ENCODE measurements around the gene KLHL17. TPM values are rescaled to one million over a fixed set of nuclear protein-coding genes. Genes with fewer than 3 reads are reported as not detected.

Gene KLHL17
- polyA plus RNA-seq, 4 donors: 7.3 to 18.8 (median 12.1) TPM

GRCh38 chr1:921011-921837 is 39.2 kb upstream of the KLHL17 start:
- peak in 1 of 4 donors; percentile 88 for DNase-seq (ENCODE audit: low read depth in 4 of 4, low spot score in 2 of 4)

DNA sequence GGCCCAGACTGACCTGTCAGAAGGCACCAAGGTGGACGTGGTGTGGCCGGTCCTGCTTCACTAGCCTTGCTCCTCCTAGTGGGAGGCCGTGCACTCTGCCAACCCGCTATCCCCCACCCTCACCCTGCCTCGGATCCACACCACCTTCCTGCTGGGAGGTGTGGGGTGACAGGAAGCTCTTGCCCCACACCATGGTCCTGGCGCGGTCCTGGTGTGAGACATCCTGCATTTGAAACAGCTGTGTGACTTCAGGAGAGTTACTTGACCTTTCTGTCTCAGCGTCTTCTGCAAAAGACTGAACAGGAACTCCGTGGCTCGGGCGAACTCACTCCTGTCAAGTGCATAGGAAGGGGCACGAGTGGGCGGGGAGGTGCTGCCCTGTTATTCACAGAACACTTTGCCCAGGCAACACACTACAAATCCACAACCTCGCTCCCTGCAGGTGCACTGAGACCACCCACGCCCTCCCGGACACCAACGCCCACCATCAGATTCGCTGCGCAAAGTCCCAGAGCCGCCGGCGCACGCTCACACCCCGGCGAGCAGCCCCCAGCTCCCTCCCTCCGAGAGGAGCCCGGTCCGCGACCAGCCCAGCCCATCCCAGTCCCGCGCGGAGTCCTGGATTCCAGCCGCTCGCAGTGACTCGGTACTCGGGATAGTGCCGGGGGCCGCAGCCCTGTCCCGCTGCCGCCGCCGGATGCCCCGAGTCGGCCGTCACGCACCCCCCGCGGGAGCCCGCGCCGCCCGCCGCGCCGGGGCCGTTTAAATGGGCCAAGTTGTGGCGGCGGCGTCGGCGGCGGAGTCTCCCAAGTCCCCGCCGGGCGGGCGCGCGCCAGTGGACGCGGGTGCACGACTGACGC is 37.0 kb upstream of the KLHL17 start, which contains the start of gene SAMD11:
TSS of gene SAMD11 (plus strand) at position 793 of the 860 bp plus-strand sequence. CDS start 509 bp downstream, outside the sequence.
- peak in 1 of 4 donors; percentile 75 for DNase-seq (ENCODE audit: low read depth in 4 of 4, low spot score in 2 of 4)

- no peak for DNase-seq (ENCODE audit: low read depth in 4 of 4, low spot score in 2 of 4)
Measured at GRCh38 chr1:923991-924655, 36.3 kb upstream of the KLHL17 start.

DNA sequence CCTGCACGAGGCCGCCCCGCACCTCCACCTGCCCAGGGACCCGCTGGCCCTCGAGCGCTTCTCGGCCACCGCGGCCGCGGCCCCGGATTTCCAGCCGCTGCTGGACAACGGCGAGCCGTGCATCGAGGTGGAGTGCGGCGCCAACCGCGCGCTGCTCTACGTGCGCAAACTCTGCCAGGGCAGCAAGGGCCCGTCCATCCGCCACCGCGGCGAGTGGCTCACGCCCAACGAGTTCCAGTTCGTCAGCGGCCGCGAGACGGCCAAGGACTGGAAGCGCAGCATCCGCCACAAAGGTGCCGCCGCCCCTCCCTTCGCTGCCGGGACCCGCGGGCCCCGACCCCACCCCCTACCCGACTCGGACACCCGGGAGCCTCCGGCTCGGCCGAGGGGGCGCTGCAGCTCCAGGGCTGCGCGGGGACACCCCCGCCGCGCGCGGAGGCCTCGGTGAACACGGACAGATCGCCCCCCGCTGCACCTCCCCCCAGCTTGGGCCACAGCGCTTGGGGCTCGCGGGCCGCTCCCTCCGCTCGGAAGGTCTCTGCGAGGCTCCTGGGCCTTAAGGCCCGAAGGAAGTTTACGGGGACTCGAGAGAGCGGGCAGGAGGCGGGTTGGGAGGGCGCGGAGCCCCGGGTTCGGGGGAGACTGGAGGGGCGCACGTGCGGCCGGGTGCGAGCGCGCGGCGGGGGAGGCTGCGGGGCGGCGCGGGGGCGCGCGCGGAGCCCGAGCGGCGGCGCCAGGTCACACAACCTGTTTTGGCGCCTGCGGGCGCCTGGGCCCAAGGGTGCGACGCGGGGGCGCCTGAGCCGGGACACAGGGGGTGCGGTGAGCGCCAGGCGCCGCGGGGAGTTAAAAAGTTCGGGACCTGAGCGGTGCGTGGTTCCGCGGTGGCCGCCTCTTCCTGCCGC is 35.5 kb upstream of the KLHL17 start:
- no peak for DNase-seq (ENCODE audit: low read depth in 4 of 4, low spot score in 2 of 4)

- no peak for DNase-seq (ENCODE audit: low read depth in 4 of 4, low spot score in 2 of 4)
Measured at GRCh38 chr1:925561-926421, 34.6 kb upstream of the KLHL17 start.

DNA sequence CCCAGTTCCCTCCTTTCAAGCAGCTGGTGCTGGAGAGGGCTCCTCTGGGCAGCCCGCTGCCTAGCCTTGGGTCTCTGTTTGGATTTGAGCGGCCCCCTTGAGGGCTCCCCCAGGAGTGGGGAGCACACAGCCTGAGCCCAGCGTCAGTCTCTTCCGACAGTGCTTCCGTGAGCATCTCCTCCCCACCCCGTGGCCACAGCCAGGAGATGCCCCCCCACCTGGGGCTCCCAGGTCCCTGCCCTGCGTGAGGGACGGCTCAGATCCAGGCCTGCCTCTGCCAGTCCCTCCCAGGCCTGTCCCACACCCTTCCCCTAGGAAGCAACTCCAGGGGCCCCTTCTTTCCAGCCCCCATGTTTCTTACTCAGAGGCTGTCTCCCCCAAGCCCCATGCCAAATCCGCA is 33.1 kb upstream of the KLHL17 start:
- DNase-seq (ENCODE audit: low read depth in 4 of 4, low spot score in 2 of 4): no peak

GRCh38 chr1:927748-928147 is 32.6 kb upstream of the KLHL17 start:
- no peak for DNase-seq (ENCODE audit: low read depth in 4 of 4, low spot score in 2 of 4)

- DNase-seq (ENCODE audit: low read depth in 4 of 4, low spot score in 2 of 4): no peak
Measured at GRCh38 chr1:928825-929661, 31.3 kb upstream of the KLHL17 start.

DNA sequence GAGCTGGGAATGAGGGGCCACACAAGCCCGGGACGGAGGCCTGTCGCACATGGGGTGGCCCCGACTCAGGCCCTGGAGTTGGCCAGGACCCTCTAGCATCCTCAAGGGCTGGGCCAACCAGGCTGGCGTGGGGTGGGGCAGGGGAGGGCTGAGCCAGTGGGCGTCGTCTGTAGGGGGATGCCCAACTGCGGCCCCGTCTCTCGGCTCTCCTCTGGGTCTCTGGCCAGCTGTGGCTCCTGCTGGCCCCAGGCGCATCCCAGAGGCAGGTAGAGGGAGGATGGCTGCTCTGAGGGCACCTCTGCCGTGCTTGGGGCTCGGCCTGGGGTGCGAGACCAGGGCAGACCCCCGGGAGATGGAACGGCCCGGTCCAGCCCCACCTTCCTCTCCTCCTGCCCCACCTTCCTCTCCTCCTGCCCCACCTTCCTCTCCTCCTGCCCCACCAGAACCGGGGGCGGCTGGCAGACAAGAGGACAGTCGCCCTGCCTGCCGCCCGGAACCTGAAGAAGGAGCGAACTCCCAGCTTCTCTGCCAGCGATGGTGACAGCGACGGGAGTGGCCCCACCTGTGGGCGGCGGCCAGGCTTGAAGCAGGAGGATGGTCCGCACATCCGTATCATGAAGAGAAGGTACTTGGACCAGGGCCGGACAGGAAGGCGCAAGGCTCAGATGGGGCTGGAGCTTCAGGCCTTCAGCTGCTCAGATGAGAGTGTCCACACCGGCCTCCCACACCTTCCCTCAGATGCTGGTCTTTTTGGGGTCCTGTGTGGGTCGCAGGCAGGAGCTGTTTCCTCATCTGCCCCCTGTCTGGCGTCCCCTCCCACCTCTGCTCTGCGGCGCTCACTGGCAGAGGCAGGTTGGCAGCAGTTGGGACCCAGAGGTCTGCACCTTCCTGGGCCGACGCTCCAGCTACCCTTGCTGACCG is 30.4 kb upstream of the KLHL17 start:
- no peak for DNase-seq (ENCODE audit: low read depth in 4 of 4, low spot score in 2 of 4)

GRCh38 chr1:930633-931138 is 29.7 kb upstream of the KLHL17 start:
- no peak for DNase-seq (ENCODE audit: low read depth in 4 of 4, low spot score in 2 of 4)

DNA sequence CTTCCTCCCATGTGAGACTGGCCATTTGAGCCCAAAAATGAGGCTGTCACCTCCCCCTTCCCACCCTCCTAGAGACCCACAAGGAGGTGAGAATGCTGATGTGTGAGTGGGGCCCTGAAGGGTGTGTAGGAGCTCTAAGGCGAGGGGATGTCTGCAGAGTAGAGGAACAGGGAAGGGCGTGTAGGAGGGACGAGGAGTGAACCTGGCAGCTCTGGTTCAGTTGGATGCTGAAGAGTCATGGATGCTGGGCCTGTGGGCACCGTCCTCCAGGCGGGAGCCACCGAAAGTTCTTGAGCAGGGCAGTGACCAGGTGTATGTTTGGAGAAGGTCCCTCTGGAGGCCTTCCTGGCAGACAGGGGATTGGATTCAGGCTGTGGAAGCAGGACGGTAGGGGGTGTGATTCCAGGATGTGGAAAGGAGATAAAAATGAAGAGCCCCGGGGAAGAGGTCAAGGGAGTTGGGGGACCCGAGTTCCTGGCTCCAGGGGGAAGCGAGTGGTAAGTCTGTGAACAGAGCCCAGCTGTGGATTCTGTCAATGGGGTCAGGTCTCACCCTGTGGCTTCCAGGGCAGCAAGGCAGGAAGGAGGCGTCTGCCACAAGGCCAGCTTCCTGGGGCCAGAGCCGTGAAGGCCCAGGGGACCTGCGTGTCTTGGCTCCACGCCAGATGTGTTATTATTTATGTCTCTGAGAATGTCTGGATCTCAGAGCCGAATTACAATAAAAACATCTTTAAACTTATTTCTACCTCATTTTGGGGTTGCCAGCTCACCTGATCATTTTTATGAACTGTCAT is 28.8 kb upstream of the KLHL17 start:
- no peak for DNase-seq (ENCODE audit: low read depth in 4 of 4, low spot score in 2 of 4)

DNA sequence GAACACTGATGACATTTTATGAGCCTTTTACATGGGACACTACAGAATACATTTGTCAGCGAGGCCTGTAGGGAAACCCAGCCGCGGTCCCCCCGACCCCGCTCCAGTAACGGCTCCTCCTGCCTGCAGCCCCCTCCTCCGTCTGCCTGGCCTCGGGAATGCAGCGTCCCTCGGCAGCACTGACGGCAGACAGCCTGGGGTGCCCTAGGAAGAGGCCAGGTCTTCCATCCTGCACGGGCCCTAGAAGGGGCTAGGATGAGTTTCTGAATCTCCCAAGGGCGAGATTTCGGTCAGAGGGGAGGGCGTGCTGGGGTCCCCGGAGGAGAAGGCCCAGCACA is 28.2 kb upstream of the KLHL17 start:
- DNase-seq (ENCODE audit: low read depth in 4 of 4, low spot score in 2 of 4): no peak

DNA sequence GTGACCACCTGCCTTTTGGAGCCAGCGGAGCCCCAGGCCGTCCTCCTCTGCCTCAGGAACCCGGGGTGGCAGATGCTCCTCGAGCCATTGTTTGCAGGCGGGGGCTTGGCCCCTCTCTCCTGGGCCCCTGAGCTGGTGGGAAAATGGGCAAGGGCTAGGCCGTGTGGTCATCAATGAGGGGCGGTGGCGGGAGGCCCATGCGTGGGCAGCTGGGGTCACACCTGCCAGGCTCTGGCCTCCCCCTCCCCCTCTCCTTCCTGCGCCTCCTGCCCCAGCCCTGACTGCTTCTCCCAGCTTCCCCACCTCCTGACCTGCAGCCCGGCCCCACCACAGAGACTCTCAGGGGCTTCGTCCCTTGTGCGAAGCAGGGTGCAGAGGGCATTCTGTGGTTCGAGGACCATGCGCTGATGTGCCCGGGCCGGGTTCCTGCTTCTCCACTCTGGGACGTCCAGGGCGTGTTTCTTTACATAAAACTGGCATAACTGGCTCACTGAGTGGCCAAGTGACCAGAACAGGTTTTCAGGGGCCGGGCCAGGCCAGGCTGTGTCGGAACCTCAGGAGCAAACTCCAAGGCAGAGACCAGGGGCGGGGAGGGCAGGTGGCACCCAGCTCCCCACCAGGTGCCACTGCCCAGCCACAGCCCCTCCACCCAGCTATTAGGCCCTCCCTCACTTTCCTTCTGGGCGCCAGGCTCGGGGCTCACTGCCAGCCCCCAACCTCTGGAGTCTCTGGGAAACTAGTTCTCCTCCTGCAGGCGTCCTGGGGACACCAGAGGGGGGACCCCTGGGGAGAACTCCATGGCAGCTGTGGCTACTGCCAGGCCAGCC is 27.4 kb upstream of the KLHL17 start:
- DNase-seq (ENCODE audit: low read depth in 4 of 4, low spot score in 2 of 4): no peak

GRCh38 chr1:933603-933940 is 26.8 kb upstream of the KLHL17 start:
- no peak for DNase-seq (ENCODE audit: low read depth in 4 of 4, low spot score in 2 of 4)

DNA sequence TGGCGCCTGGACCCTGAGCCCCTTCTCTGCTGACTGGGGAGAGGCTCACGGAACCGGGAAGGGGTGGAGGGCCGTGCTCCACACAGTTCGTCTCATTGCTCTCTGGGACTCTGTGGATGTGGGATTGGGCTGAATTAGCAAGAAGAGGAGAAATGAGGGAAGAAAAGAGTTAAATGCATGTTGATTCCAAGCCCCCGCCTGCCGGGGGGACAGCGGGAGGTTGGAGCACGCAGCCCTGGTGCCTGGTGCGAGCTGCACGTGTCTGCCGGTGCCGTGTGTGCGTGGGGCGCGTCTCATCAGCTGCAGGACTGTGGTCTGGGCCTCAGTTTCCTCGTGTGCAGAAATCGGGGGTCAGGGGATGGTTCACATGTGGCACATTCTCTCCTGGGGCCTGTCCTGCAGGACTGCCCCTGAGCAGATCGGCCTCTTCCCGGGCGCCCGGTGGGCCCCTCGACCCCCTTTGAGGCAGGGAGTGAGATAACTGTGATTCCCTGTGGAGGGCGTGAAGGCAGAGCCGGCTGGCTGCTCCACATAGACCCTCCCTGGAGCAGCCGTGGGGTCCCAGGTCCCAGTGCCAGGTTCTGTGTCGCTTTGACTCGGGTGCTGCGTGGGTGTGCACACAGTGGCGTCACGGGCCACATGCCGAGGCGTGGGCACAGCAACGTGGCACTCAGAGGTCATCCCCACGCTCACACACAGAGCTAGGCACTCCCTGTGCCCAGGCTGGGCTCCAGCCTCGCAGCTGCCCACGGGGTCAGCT is 25.2 kb upstream of the KLHL17 start:
- no peak for DNase-seq (ENCODE audit: low read depth in 4 of 4, low spot score in 2 of 4)
